Adipocyte (in vitro differentiated cells): ENCODE results near the gene AADACL2.
A peak's percentile ranks its signal among the peaks of the same experiment; 100 is the strongest.

Experiments
- DNase-seq: peaks from one replicate; pipeline ENCODE4 v3.0.0-alpha.2; 2015; ENCODE audit warnings: low read depth
- H3K27me3 ChIP-seq: replicated peaks from 2 replicates; pipeline ENCODE4 v1.7.0; 2013; ENCODE audit warnings: mild to moderate bottlenecking, low read length, moderate library complexity; ENCODE audit not compliant: control insufficient read depth, insufficient read depth
- H3K36me3 ChIP-seq: 2 replicates; pipeline ENCODE4 v1.7.0; 2013; ENCODE audit warnings: low read length, mild to moderate bottlenecking, moderate library complexity; ENCODE audit not compliant: control insufficient read depth, insufficient read depth, severe bottlenecking
- H3K4me1 ChIP-seq: 2 replicates; pipeline ENCODE4 v1.7.0; 2013; ENCODE audit warnings: mild to moderate bottlenecking, low read length, moderate library complexity; ENCODE audit not compliant: control insufficient read depth, insufficient read depth
- H3K4me3 ChIP-seq: 2 replicates; pipeline ENCODE4 v1.7.0; 2013; ENCODE audit warnings: mild to moderate bottlenecking, low read length, moderate library complexity
- H3K9ac ChIP-seq: 2 replicates; pipeline ENCODE4 v1.7.0; 2013; ENCODE audit warnings: mild to moderate bottlenecking, low read length, moderate library complexity
- H3K9me3 ChIP-seq: 2 replicates; pipeline ENCODE4 v1.7.0; 2013; ENCODE audit warnings: mild to moderate bottlenecking, low read length, moderate library complexity; ENCODE audit not compliant: control insufficient read depth

The AADACL2 gene

GRCh38 chr3:151765685-151766084 is 32.0 kb downstream of the AADACL2 start:
- H3K4me1 ChIP-seq = peaks cover 29% of the 10 kb centered on the region
- DNase-seq = no peak

DNA sequence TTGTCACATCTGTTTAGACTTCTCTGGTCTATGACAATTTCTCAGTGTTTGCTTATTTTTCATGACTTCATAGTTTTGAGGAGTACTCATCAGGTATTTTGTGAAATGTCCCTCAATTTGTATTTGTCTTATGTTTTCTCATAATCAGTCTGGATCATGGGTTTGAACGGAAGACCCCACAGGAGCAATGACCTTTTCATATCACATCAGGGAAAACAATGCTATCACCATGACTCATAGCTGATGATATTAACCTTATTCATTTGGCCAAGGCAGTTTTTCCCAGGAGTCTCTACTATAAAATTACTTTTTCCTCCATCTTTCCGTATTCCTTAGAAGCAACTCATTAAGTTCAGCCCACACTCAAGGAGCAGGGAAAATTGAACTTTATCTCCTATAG is 32.7 kb downstream of the AADACL2 start:
- Histone ChIP-seq H3K4me3 (no peak overlapping the region), H3K27me3 (no peaks in the 10 kb centered on the region), H3K4me1 (peaks cover 37% of the 10 kb centered on the region), H3K9me3 (no peaks in the 10 kb centered on the region), H3K36me3 (no peaks in the 10 kb centered on the region), H3K9ac (no peak overlapping the region)
- DNase-seq = peak; percentile 28

More at GRCh38 chr3:151765685-151766084, 32.0 kb downstream of the AADACL2 start:
- Histone ChIP-seq H3K4me3 (no peak overlapping the region), H3K9ac (no peak overlapping the region), H3K9me3 (no peaks in the 10 kb centered on the region), H3K36me3 (no peaks in the 10 kb centered on the region), H3K27me3 (no peaks in the 10 kb centered on the region)

- Histone ChIP-seq H3K4me1 (peaks cover 43% of the 10 kb centered on the region), H3K9me3 (no peaks in the 10 kb centered on the region), H3K4me3 (no peak overlapping the region), H3K9ac (no peak overlapping the region), H3K36me3 (no peaks in the 10 kb centered on the region), H3K27me3 (no peaks in the 10 kb centered on the region)
- DNase-seq = no peak
These were observed 34.7 kb downstream of the AADACL2 start for GRCh38 chr3:151768393-151768930.

GRCh38 chr3:151769175-151769574 is 35.4 kb downstream of the AADACL2 start:
- Histone ChIP-seq H3K27me3 (no peaks in the 10 kb centered on the region), H3K9ac (no peak overlapping the region), H3K9me3 (no peaks in the 10 kb centered on the region), H3K4me1 (peaks cover 43% of the 10 kb centered on the region), H3K4me3 (no peak overlapping the region), H3K36me3 (no peaks in the 10 kb centered on the region)
- DNase-seq = no peak

DNA sequence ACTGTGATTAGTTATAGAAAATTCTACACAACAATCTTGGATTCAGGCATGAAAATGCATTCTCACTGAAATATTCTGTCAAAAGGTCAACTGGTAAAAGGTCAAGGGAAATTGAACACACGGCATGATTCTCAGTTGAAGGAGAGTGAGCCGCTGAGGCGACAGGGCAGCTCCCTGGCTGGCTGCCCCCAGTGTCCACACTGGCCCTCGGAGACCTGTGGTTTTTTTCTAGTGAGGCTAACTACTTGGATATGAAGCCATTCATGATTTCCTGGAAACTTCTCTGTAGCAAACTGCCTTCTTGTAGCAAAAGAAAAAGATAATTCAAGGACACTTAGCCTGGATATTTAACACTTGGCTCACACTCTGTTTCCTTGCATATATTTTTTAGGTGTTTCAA is 37.2 kb downstream of the AADACL2 start:
- peak overlapping the region; percentile 43 for H3K4me3 ChIP-seq
- H3K9me3 ChIP-seq = no peaks in the 10 kb centered on the region
- DNase-seq = peak; percentile 72
- H3K36me3 ChIP-seq = no peaks in the 10 kb centered on the region
- H3K27me3 ChIP-seq = no peaks in the 10 kb centered on the region
- H3K9ac ChIP-seq = peak overlapping the region; percentile 60
- peaks cover 41% of the 10 kb centered on the region for H3K4me1 ChIP-seq

DNA sequence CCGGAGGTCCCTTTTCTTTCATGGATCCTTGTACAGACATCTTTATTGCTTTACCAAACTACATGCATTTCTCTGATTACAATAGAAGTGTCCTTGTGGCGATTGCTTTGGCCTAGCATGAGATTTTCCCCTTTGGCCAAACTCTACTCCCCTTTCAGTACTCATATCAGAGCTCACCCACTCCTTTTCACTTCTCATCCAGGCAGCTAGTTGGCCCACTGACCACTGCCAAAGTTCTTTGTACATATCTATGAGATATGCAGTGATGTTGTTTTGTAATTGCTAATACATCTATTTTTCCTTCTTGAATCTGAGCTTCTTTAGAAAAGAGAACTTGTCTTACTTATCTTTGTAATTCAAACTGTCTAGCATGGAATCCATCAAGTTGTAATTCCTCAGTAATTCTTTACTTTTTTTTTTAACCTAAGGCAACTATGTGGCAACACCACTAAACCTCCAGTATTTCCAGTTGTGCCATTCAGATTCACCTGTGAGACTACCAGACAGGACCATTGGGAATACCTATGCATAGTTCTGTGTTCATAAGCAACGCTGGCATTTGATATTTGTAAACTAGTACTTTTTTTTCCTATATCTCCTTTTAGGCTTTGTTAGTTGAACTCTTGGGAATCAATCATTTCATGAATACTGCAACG is 39.2 kb downstream of the AADACL2 start:
- Histone ChIP-seq H3K27me3 (no peaks in the 10 kb centered on the region), H3K9me3 (no peaks in the 10 kb centered on the region), H3K4me3 (no peak overlapping the region), H3K9ac (no peak overlapping the region), H3K4me1 (peaks cover 31% of the 10 kb centered on the region), H3K36me3 (no peaks in the 10 kb centered on the region)
- DNase-seq = no peak

DNA sequence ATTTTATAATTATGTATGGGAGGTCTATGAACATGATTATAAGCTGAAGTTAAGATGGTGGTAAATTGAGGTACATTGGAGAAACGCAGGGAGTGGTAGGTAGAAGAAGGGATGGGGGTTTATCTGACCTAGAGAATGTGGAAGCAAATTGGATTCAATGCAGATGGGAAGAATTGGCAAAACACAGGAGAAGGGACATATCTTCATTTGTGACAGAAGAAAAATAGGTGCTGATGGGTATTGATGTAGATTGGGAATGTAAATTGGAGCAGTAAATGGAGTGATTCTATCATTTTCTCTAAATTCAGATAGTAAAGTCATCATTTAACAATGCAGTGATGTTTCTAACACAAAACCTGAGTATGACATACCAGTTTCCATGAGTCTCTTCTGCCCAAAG is 40.5 kb downstream of the AADACL2 start:
- H3K36me3 ChIP-seq = no peaks in the 10 kb centered on the region
- H3K27me3 ChIP-seq = no peaks in the 10 kb centered on the region
- H3K9ac ChIP-seq = no peak overlapping the region
- H3K9me3 ChIP-seq = no peaks in the 10 kb centered on the region
- peaks cover 27% of the 10 kb centered on the region for H3K4me1 ChIP-seq
- DNase-seq = no peak
- H3K4me3 ChIP-seq = no peak overlapping the region

DNA sequence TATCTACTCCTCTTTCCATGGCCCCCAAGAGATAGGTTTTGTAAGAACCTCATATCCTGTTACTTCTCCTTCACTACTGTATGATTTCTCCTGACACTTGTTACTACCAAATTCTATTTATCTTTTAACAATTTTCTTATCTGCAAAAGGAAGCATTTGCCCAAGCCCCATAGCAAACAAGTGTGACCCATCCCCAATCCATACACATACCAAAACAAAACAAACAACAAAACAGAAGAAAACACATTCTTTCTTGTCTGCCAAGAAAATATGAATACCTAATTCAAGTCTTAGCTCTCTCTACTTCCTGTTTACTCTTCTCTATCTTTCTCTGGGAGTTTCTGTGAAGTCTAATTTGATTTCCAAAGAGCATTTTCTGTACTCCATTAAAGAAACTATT is 41.2 kb downstream of the AADACL2 start:
- H3K36me3 ChIP-seq = no peaks in the 10 kb centered on the region
- H3K4me3 ChIP-seq = no peak overlapping the region
- peaks cover 21% of the 10 kb centered on the region for H3K4me1 ChIP-seq
- H3K9me3 ChIP-seq = no peaks in the 10 kb centered on the region
- DNase-seq = no peak
- H3K9ac ChIP-seq = no peak overlapping the region
- H3K27me3 ChIP-seq = no peaks in the 10 kb centered on the region

DNA sequence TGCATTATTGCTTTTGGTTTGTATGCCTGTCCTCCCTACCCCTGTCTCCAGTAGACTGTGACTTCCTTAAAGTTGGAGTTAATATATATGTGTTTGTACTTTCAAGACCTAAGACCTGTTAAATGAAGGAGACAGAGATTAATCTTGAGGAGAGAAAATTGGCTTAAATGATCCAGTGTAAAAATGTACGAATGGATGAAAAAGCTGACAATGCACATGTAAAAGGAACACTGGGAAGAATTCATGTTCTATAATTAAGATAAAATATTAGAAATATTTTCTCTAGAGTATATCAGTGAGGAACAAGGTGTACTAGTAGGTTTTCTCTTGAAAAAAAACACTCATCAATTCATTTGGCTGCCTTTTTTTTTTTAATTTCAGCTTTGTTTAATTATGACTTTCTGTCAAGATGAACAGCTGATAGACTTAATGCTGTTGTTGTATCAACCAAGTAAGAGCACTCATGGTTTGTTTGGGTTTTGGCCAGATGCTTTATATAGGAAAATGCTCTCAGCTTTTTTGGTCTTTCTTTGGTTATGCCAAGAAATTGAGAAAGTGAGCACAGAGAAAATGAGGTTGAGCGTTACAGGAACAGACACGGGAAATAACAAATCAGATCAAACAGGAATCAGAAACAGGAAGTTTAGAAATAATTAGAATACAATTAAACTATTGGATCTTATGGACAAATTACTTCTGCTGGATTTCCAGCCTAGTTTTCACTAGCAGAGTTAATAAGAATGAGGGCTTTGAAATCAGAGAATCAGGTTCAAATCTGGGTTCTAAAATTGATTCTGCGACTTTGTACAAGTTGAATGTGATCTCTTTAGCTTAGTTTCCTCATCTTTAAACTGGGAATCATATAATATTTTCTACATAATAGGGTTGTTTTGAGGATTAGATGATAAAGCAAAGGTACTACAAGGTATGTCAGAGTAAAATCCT is 41.9 kb downstream of the AADACL2 start:
- Histone ChIP-seq H3K9ac (no peak overlapping the region), H3K4me1 (peaks cover 14% of the 10 kb centered on the region), H3K27me3 (no peaks in the 10 kb centered on the region), H3K36me3 (no peaks in the 10 kb centered on the region), H3K4me3 (no peak overlapping the region), H3K9me3 (no peaks in the 10 kb centered on the region)
- no peak for DNase-seq

GRCh38 chr3:151776259-151776740 is 42.6 kb downstream of the AADACL2 start:
- H3K4me3 ChIP-seq = no peak overlapping the region
- no peaks in the 10 kb centered on the region for H3K9me3 ChIP-seq
- H3K27me3 ChIP-seq = no peaks in the 10 kb centered on the region
- no peaks in the 10 kb centered on the region for H3K36me3 ChIP-seq
- peaks cover 7% of the 10 kb centered on the region for H3K4me1 ChIP-seq
- DNase-seq = no peak
- H3K9ac ChIP-seq = no peak overlapping the region

DNA sequence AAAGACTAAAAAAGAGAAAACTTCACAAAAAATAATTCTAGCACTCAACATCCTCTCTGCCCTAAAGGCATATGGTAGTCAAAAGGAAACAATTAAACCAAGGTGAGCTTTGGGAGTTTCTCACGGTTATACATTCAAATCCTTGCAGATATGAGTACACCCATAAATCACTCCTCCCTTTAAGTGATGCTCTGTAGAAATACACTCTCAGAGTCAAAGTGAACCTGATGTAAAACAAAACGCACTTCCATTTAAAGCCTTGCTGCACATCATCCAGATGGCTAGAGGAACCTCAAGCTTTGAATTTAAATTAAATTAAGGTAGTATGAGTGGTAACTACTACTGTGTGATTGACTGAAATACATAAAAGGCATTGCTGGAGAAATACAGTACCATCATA is 44.2 kb downstream of the AADACL2 start:
- no peaks in the 10 kb centered on the region for H3K9me3 ChIP-seq
- H3K4me1 ChIP-seq = no peaks in the 10 kb centered on the region

More for the DNA sequence above, 44.2 kb downstream of the AADACL2 start:
- H3K36me3 ChIP-seq = no peaks in the 10 kb centered on the region
- DNase-seq = no peak
- no peak overlapping the region for H3K4me3 ChIP-seq
- no peak overlapping the region for H3K9ac ChIP-seq
- H3K27me3 ChIP-seq = no peaks in the 10 kb centered on the region
